ENCODE measurements around the gene MRPL53. TPM values are rescaled to one million over a fixed set of nuclear protein-coding genes. Genes with fewer than 3 reads are reported as not detected.
"Not testable (repeated sequence)": the region's sequence is repeated elsewhere in the genome, so short reads cannot be mapped to it uniquely, and the experiment has no call there.

MRPL53 gene
- total RNA-seq, 2 donors from 2014 or later, result 20.1 to 88.2 TPM

DNA sequence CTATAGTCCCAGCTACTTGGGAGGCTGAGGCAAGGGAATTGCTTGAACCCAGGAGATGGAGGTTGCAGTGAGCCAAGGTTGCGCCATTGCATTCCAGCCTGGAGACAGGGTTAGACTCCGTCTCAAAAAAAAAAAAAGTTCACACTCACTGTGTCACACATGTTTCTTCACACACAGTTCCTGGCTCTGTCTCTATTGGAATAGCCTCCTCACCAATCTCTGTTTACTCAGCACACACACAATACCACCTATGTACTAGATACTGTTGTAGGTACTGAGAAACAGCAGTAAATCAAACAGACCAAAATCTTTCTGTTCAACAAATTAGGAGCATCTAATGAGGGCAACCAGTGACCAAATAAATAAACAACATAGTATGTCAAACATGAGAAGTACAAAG, 13.7 kb upstream of the MRPL53 start:
- no peak overlapping the region for H3K4me3 ChIP-seq
- H3K27ac ChIP-seq, result no peak overlapping the region
- TF ChIP-seq POLR2A (IDR thresholded peaks at IDR 0.05), result no peak
- TF ChIP-seq, protein P1, sequence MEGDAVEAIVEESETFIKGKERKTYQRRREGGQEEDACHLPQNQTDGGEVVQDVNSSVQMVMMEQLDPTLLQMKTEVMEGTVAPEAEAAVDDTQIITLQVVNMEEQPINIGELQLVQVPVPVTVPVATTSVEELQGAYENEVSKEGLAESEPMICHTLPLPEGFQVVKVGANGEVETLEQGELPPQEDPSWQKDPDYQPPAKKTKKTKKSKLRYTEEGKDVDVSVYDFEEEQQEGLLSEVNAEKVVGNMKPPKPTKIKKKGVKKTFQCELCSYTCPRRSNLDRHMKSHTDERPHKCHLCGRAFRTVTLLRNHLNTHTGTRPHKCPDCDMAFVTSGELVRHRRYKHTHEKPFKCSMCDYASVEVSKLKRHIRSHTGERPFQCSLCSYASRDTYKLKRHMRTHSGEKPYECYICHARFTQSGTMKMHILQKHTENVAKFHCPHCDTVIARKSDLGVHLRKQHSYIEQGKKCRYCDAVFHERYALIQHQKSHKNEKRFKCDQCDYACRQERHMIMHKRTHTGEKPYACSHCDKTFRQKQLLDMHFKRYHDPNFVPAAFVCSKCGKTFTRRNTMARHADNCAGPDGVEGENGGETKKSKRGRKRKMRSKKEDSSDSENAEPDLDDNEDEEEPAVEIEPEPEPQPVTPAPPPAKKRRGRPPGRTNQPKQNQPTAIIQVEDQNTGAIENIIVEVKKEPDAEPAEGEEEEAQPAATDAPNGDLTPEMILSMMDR (IDR thresholded peaks at IDR 0.05), result no peak
- peaks cover 20% of the 10 kb centered on the region for H3K4me1 ChIP-seq
- H3K9me3 ChIP-seq, result no peaks in the 10 kb centered on the region
- ATAC-seq (no peak), DNase-seq (no peak)
- H3K27me3 ChIP-seq, result no peaks in the 10 kb centered on the region
- intact Hi-C loops (cut with DNase I), result loop anchor here (5.0 kb wide), 1 partner anchor 91 kb away; no protein-coding TSS in a partner anchor
- 68 to 69% methylated on average over 2 of the region's 2 CpGs for WGBS, 2 donors
- H3K36me3 ChIP-seq (replicated peaks in 1 of 2; ENCODE audit: insufficient read depth in 1 of 2, low read depth in 2 of 2), result peaks cover 0 to 7% of the 10 kb centered on the region in 2 donors

DNA sequence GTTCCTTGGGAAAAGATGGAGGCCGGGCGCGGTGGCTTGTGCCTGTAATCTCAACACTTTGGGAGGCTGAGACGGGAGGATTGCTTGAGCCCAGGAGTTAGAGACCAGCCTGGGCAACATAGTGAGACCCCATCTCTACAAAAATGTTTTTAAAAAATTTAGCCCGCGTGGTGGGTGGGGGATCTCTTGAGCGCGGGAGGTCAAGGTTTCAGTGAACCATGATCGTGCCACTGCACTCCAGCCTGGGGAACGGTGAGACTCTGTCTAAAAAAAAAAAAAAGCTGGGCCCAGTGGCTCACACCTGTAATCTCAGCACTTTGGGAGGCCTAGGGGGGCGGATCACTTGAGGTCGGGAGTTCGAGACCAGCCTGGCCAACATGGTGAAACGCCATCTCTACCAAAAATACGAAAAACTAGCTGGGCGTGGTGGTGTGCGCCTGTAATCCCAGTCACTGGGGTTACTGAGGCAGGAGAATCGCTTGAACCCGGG, 11.2 kb upstream of the MRPL53 start:
- Histone ChIP-seq H3K4me1 (peaks cover 27% of the 10 kb centered on the region), H3K27ac (peak overlapping the region in 1 of 4 donors; percentile 74), H3K4me3 (peak overlapping the region; percentile 35 to 67)
- H3K27me3 ChIP-seq; H3K9me3 ChIP-seq; DNase-seq; intact Hi-C loops (cut with DNase I); ATAC-seq; H3K36me3 ChIP-seq (replicated peaks in 1 of 2; ENCODE audit: insufficient read depth in 1 of 2, low read depth in 2 of 2): not testable (repeated sequence)
- 69 to 77% methylated on average over 19 of the region's 19 CpGs for WGBS, 2 donors

DNA sequence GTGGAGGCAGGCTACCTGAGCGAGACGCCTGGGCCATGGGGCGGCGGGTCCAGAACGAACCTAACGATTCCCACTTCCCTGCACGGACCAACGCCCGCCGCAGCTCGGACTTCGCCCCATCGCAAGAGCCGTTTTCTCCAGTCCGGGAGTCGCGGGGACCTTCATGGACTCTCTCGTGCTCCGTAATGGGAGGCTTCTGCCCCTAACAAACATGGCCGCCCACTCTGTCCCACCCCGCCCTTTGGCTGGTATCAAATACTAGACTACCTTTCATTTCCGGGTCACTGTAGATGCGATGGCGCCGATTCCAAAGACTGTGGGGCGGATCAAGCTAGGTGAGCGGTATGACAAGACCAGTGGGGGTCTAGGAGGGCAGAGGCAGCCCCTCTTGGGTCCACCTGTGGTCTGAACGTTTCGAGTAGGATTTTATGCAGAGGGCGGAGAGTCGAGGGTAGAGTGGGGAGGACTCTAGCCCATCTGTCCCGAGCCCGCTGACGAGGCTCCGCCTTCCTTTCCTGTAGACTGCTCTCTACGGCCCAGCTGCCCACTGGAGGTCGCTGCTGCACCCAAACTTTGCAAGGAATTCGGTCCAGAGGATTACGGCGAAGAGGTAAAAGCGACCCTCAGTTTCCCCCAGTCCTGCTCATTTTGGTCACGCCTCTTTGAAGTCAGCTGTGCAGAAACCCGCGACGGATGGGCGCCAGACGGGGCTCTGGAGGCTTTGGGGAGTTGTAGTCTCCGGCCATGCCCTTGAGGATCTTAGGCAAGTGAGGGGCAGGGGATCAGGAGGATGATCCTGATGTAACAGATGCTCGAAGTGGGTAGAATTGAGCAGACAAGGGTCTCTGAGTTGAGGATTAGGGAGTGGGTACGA, 10.6 kb upstream of the MRPL53 start, which contains the start of the genes CCDC142 and TTC31:
TSS of gene CCDC142 (minus strand) at position 198 of the 874 bp plus-strand sequence. CDS start at position 37, 161 bp downstream.
TSS of gene TTC31 (plus strand) at position 281 of the 874 bp plus-strand sequence. CDS start at position 296, 15 bp downstream.
- intact Hi-C loops (cut with DNase I), result no loop called here
- Histone ChIP-seq H3K36me3 (replicated peaks in 1 of 2; ENCODE audit: insufficient read depth in 1 of 2, low read depth in 2 of 2) (no peaks in the 10 kb centered on the region), H3K4me3 (peak within 1 kb of the TSS; percentile 35 to 67), H3K27me3 (no peaks in the 10 kb centered on the region), H3K4me1 (peaks cover 27% of the 10 kb centered on the region), H3K9me3 (no peaks in the 10 kb centered on the region), H3K27ac (peak within 1 kb of the TSS; percentile 74 to 89 (median 80))
- peak; percentile 97 for ATAC-seq
- 0 to 1% methylated on average over 39 to 50 of the region's 50 CpGs for WGBS, 2 donors
- peak; percentile 95 to 98 (median 96) for DNase-seq
- peak in 2 of 3 donors; percentile 62 to 64 for TF ChIP-seq POLR2A (IDR thresholded peaks at IDR 0.05)
- TF ChIP-seq, protein P1 (IDR thresholded peaks at IDR 0.05), result peak; percentile 76 to 96 (median 90)

DNA sequence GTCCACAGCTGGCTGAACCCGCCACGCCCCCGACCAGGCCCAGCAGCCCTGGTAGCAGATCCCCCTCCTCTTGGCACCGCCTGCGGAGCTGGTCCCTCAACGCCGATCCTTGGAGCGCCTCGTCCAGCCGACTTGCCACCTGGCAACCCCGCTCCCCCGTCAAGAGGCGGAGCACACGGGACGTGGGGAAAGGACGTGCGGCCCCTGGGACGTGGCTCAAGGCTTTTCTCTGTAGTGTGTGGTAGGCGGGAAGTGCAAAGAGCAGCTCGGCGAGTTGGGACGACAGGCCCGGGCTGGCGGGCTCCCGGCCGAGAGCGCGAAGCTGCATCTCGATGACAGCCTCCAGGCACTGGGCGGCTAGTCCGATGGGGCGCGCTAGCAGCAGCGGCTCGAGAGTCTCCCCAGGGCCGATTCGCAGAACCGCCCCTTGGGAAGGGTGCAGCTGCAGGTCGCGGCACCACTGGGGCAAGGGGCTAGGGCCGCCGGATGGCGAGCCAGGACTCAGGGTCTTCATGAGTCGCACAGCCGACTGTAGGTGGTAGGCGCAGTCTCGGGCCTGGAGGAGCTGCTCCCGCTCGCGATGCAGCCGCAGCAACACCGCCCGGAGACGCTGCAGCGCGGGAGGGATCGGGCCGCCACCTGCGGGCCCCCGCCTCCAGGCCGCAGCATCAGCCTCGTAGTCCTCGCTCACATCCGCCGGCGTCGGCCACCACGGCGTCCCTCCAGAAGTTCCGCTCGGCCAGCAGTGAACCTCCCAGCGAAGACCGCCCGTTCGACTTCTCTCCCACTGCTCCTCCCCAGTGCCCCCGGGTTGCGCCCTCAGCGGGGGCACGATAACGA, 9.7 kb upstream of the MRPL53 start:
- Histone ChIP-seq H3K27ac (peak overlapping the region; percentile 74 to 89 (median 80)), H3K9me3 (no peaks in the 10 kb centered on the region), H3K27me3 (no peaks in the 10 kb centered on the region), H3K4me3 (peak overlapping the region; percentile 35 to 67), H3K4me1 (peaks cover 27% of the 10 kb centered on the region), H3K36me3 (replicated peaks in 1 of 2; ENCODE audit: insufficient read depth in 1 of 2, low read depth in 2 of 2) (no peaks in the 10 kb centered on the region)
- ATAC-seq (peak; percentile 53), DNase-seq (peak in 3 of 4 donors; percentile 23 to 63 (median 56))
- WGBS, 2 donors, result 0 to 2% methylated on average over 1 to 75 of the region's 80 CpGs
- intact Hi-C loops (cut with DNase I), result no loop called here
- TF ChIP-seq POLR2A (IDR thresholded peaks at IDR 0.05), result no peak
- TF ChIP-seq, protein P1 (IDR thresholded peaks at IDR 0.05), result no peak

Data from body of pancreas (tissue), 4 donors.